ENCODE results near the gene ZNF367.

- TF ChIP-seq CTCF (conservative IDR thresholded peaks at IDR 0.05; ENCODE audit: low read length) (no peak), EZH2phosphoT487 (IDR thresholded peaks at IDR 0.05; ENCODE audit: borderline replicate concordance) (no peak)
Observed at GRCh38 chr9:96423985-96424336, 5.8 kb upstream of the ZNF367 start.
